GM23338 (cell line): ENCODE measurements around the gene MYO1D. TPM values are rescaled to one million over a fixed set of nuclear protein-coding genes. Genes with fewer than 3 reads are reported as not detected.

Source experiments
- ATAC-seq: fragments of 200-7000 bp; cut with Tn5 transposase; 3 replicates; pipeline ENCODE4 v1.9.1; 2020
- DNase-seq: peaks from one replicate; pipeline ENCODE4 v3.0.0-alpha.2; 2015; ENCODE audit warnings: low spot score
- H2AFZ ChIP-seq: fragments of 200-600 bp; sonication (generic); 2 replicates; pipeline ENCODE4 v1.8.0; 2016; ENCODE audit warnings: antibody characterized with exemption, mild to moderate bottlenecking, moderate library complexity
- H3F3A ChIP-seq: fragments of 200-600 bp; sonication (generic); replicated peaks from 2 replicates; pipeline ENCODE4 v1.8.0; 2017; ENCODE audit warnings: antibody characterized with exemption, mixed run types, low read depth
- H3K27ac ChIP-seq: fragments of 200-600 bp; sonication (generic); 2 replicates; pipeline ENCODE4 v1.6.1; 2016; ENCODE audit warnings: low read depth
- H3K27me3 ChIP-seq: fragments of 200-600 bp; sonication (generic); 2 replicates; pipeline ENCODE4 v1.8.0; 2016; ENCODE audit warnings: mild to moderate bottlenecking, mixed run types, moderate library complexity; ENCODE audit not compliant: insufficient read depth
- H3K36me3 ChIP-seq: fragments of 200-600 bp; sonication (generic); 2 replicates; pipeline ENCODE4 v1.8.0; 2016; ENCODE audit warnings: mild to moderate bottlenecking; ENCODE audit not compliant: insufficient read depth
- H3K4me1 ChIP-seq: fragments of 200-600 bp; sonication (generic); 2 replicates; pipeline ENCODE4 v1.8.0; 2016; ENCODE audit warnings: mild to moderate bottlenecking, moderate library complexity; ENCODE audit not compliant: insufficient read depth
- H3K4me2 ChIP-seq: fragments of 200-600 bp; sonication (generic); 2 replicates; pipeline ENCODE4 v1.7.1; 2017; ENCODE audit warnings: mixed run types
- H3K4me3 ChIP-seq: fragments of 200-600 bp; sonication (generic); 2 replicates; pipeline ENCODE4 v1.6.1; 2016; ENCODE audit warnings: mixed run types
- H3K79me2 ChIP-seq: fragments of 200-600 bp; sonication (generic); replicated peaks from 2 replicates; pipeline ENCODE4 v1.8.0; 2017; ENCODE audit warnings: mild to moderate bottlenecking; ENCODE audit not compliant: insufficient read depth
- H3K9me2 ChIP-seq: fragments of 200-600 bp; sonication (generic); 2 replicates; pipeline ENCODE4 v1.8.0; 2017; ENCODE audit not compliant: insufficient read depth
- H4K20me1 ChIP-seq: fragments of 200-600 bp; sonication (generic); replicated peaks from 2 replicates; pipeline ENCODE4 v1.8.0; 2017; ENCODE audit warnings: mild to moderate bottlenecking; ENCODE audit not compliant: insufficient read depth
- H3K27ac Mint-ChIP-seq: 2 replicates; pipeline ENCODE4 v1.8.0; 2020; ENCODE audit warnings: inconsistent platforms, mild to moderate bottlenecking, moderate library complexity, mixed read lengths
- H3K27me3 Mint-ChIP-seq: 3 replicates; pipeline ENCODE4 v1.8.0; 2022; ENCODE audit warnings: low read depth, mild to moderate bottlenecking, moderate library complexity, mixed read lengths, inconsistent platforms; ENCODE audit not compliant: insufficient read depth, poor library complexity
- H3K36me3 Mint-ChIP-seq: 3 replicates; pipeline ENCODE4 v1.8.0; 2021; ENCODE audit warnings: low read depth, mild to moderate bottlenecking, inconsistent platforms, moderate library complexity, mixed read lengths
- H3K4me1 Mint-ChIP-seq: 3 replicates; pipeline ENCODE4 v1.8.0; 2020; ENCODE audit warnings: mild to moderate bottlenecking, inconsistent platforms, mixed read lengths
- H3K4me3 Mint-ChIP-seq: 3 replicates; pipeline ENCODE4 v1.8.0; 2021; ENCODE audit warnings: moderate library complexity, mild to moderate bottlenecking, inconsistent platforms, mixed read lengths
- H3K9me3 Mint-ChIP-seq: 3 replicates; pipeline ENCODE4 v1.8.0; 2020; ENCODE audit warnings: moderate library complexity, mild to moderate bottlenecking, inconsistent platforms, mixed read lengths
- CREB1 ChIP-seq: fragments of 250-450 bp; sonication (Bioruptor Pico); IDR thresholded peaks from 2 replicates; pipeline ENCODE4 v1.5.0; 2020; ENCODE audit warnings: low read depth, mild to moderate bottlenecking, moderate library complexity
- CTCF ChIP-seq, 2 experiments: fragments of 200-600 bp in 1 of 2; sonication (generic) in 1 of 2; conservative IDR thresholded peaks; 2 replicates each; pipeline versions ENCODE4 v1.5.1 to v1.6.1; 2016 to 2017; ENCODE audit warnings: antibody characterized with exemption in 2 of 2, low read depth in 2 of 2, mild to moderate bottlenecking in 2 of 2, moderate library complexity in 1 of 2
- ETS1 ChIP-seq: IDR thresholded peaks from 2 replicates; pipeline ENCODE4 v1.6.1; 2016; ENCODE audit warnings: antibody characterized with exemption
- EZH2 ChIP-seq: fragments of 200-600 bp; sonication (generic); IDR thresholded peaks from one replicate; pipeline ENCODE4 v1.8.0; 2017; ENCODE audit warnings: antibody characterized with exemption, mild to moderate bottlenecking, low read depth; ENCODE audit not compliant: unreplicated experiment
- EZH2phosphoT487 ChIP-seq: fragments of 200-600 bp; sonication (generic); IDR thresholded peaks from one replicate; pipeline ENCODE4 v1.8.1; 2018; ENCODE audit warnings: antibody characterized with exemption; ENCODE audit not compliant: unreplicated experiment
- NANOG ChIP-seq: IDR thresholded peaks from 2 replicates; pipeline ENCODE4 v1.6.1; 2016; ENCODE audit warnings: antibody characterized with exemption, borderline replicate concordance
- POLR2AphosphoS5 ChIP-seq: IDR thresholded peaks from 2 replicates; pipeline ENCODE4 v1.6.1; 2016; ENCODE audit warnings: antibody characterized with exemption, low read depth
- STAT1 ChIP-seq: IDR thresholded peaks from one replicate; pipeline ENCODE4 v1.6.1; 2016; ENCODE audit warnings: antibody characterized with exemption; ENCODE audit not compliant: unreplicated experiment
- ZNF114 ChIP-seq: fragments of 250-450 bp; sonication (Bioruptor Pico); IDR thresholded peaks from 2 replicates; pipeline ENCODE4 v1.5.0; 2020; ENCODE audit warnings: mild to moderate bottlenecking, moderate library complexity
- ZNF331 ChIP-seq: fragments of 250-450 bp; sonication (Bioruptor Pico); IDR thresholded peaks from 2 replicates; pipeline ENCODE4 v1.5.0; 2020; ENCODE audit warnings: low read depth, mild to moderate bottlenecking, moderate library complexity
- ZNF462 ChIP-seq: fragments of 250-450 bp; sonication (Bioruptor Pico); IDR thresholded peaks from 2 replicates; pipeline ENCODE4 v1.5.0; 2020; ENCODE audit warnings: mild to moderate bottlenecking, moderate library complexity
- polyA plus RNA-seq: library from polyadenylated mRNA; unstranded; fragments of >200 nt; fragmentation: Nextera tagmentation; extraction: Ambion mirVana; gene quantifications from 2 replicates; pipeline ENCODE4 v1.2.1, GENCODE V29; 2016
- total RNA-seq: library from RNA; depleted of rRNA; stranded (reverse); fragments of >200 nt; shearing (Covaris generic); gene quantifications from 2 replicates; pipeline ENCODE4 v1.2.3, GENCODE V29; 2014

MYO1D gene
- total and polyA plus RNA-seq, 2 experiments from 2014 or later = 8.6 to 28.6 TPM

- DNase-seq (no peak), ATAC-seq (no peak)
- TF ChIP-seq ZNF331 (CRISPR knock-in tag) = no peak
- TF ChIP-seq EZH2 = no peak
- TF ChIP-seq CTCF (conservative IDR thresholded peaks at IDR 0.05; ENCODE audit: low read depth in 2 of 2) = no peak
- Mint-ChIP-seq H3K9me3 (peaks cover 11% of the 10 kb centered on the region; the same call in 2 of the 3 replicates), H3K4me3 (no peak overlapping the region), H3K4me1 (no peaks in the 10 kb centered on the region), H3K27ac (no peak overlapping the region), H3K27me3 (no peaks in the 10 kb centered on the region), H3K36me3 (peaks cover 11% of the 10 kb centered on the region; the same call in 2 of the 3 replicates)
- Histone ChIP-seq H2AFZ (no peak overlapping the region), H3K4me2 (no peak overlapping the region), H3K79me2 (no peaks in the 10 kb centered on the region), H3K4me3 (no peak overlapping the region), H3K27ac (no peak overlapping the region), H3F3A (no peaks in the 10 kb centered on the region), H3K27me3 (no peaks in the 10 kb centered on the region), H3K9me2 (no peaks in the 10 kb centered on the region), H4K20me1 (no peaks in the 10 kb centered on the region), H3K36me3 (no peaks in the 10 kb centered on the region), H3K4me1 (no peaks in the 10 kb centered on the region)
Observed at GRCh38 chr17:32596628-32597027, 280.3 kb downstream of the MYO1D start.

- no peak for ATAC-seq
- Histone ChIP-seq H3K4me1 (no peaks in the 10 kb centered on the region), H3K79me2 (no peaks in the 10 kb centered on the region), H4K20me1 (no peaks in the 10 kb centered on the region), H3K4me3 (no peak overlapping the region), H3K27ac (no peak overlapping the region), H3K9me2 (no peaks in the 10 kb centered on the region), H2AFZ (no peak overlapping the region), H3F3A (no peaks in the 10 kb centered on the region), H3K27me3 (no peaks in the 10 kb centered on the region), H3K36me3 (no peaks in the 10 kb centered on the region), H3K4me2 (no peak overlapping the region)
- Mint-ChIP-seq H3K4me3 (no peak overlapping the region), H3K9me3 (peaks cover 11% of the 10 kb centered on the region; the same call in 2 of the 3 replicates), H3K36me3 (peaks cover 11% of the 10 kb centered on the region; the same call in 2 of the 3 replicates), H3K4me1 (no peaks in the 10 kb centered on the region), H3K27ac (no peak overlapping the region), H3K27me3 (no peaks in the 10 kb centered on the region)
- no peak for DNase-seq
- TF ChIP-seq ZNF331 (CRISPR knock-in tag) (no peak), ZNF114 (no peak), CREB1 (CRISPR knock-in tag) (no peak), POLR2AphosphoS5 (no peak), ETS1 (no peak), CTCF (conservative IDR thresholded peaks at IDR 0.05; ENCODE audit: low read depth in 2 of 2) (no peak), ZNF462 (CRISPR knock-in tag) (no peak), STAT1 (no peak), NANOG (no peak), EZH2phosphoT487 (no peak)
Observed at GRCh38 chr17:32596206-32596605, 280.7 kb downstream of the MYO1D start.
